HepG2 (cell line): Measurements from ENCODE around the gene ANKRD31. TPM values are rescaled to one million over a fixed set of nuclear protein-coding genes. Genes with fewer than 3 reads are reported as not detected.

Experiments used
- ATAC-seq: fragments of 200-7000 bp; cut with Tn5 transposase; 3 replicates; pipeline ENCODE4 v1.9.1; 2020; ENCODE audit warnings: mild to moderate bottlenecking, moderate library complexity
- BruUV-seq: library from RNA; stranded (reverse); fragments of 400-500 nt; replicated peaks from 2 replicates; lab custom pipeline; 2021; lab: Mats Ljungman, UMichigan
- CTCF ChIA-PET: fragments of 300-600 bp; formaldehyde crosslinking; extraction: SDS; loops from one replicate; lab custom pipeline; 2021; ENCODE audit warnings: low total read pairs, inconsistent platforms, low intra/inter-chr PET ratio; lab: Yijun Ruan, JAX
- POLR2A ChIA-PET: fragments of 350-600 bp; sonication (Branson Sonifier 250); formaldehyde crosslinking; loops from one replicate; lab custom pipeline; 2020; ENCODE audit warnings: antibody characterized with exemption, inconsistent platforms; lab: Yijun Ruan, JAX
- DNase-seq: peaks from one replicate; pipeline ENCODE4 v3.0.0-alpha.2; 2015; ENCODE audit warnings: low spot score
- FAIRE-seq: peaks from 3 replicates; lab custom pipeline; 2011; peaks lifted over from hg19 to GRCh38; lab: Jason Lieb, UNC
- H2AFZ ChIP-seq: one replicate; pipeline ENCODE4 v1.6.1; 2011; ENCODE audit warnings: low read length, inconsistent platforms
- H3K27ac ChIP-seq: fragments of 300-600 bp; 3 replicates; pipeline ENCODE4 v1.8.0; 2011; ENCODE audit warnings: mixed run types, mild to moderate bottlenecking, mixed read lengths, low read length, inconsistent platforms; ENCODE audit not compliant: insufficient read depth; ENCODE audit errors: extremely low read length
- H3K27me3 ChIP-seq, 2 experiments: fragments of 200-600 bp in 1 of 2; 2 replicates in 1 of 2; 3 replicates in 1 of 2; pipeline versions ENCODE4 v1.6.0 to v1.8.0; 2011; ENCODE audit warnings: low read length in 2 of 2, mild to moderate bottlenecking in 2 of 2, moderate library complexity in 2 of 2, inconsistent platforms in 1 of 2; ENCODE audit not compliant: insufficient read depth in 2 of 2, control insufficient read depth in 1 of 2
- H3K36me3 ChIP-seq, 2 experiments: fragments of 200-600 bp in 1 of 2; replicated peaks in 1 of 2; 2 replicates in 1 of 2; 3 replicates in 1 of 2; pipeline versions ENCODE4 v1.5.1 to v1.8.0; 2011; ENCODE audit warnings: low read length in 2 of 2, inconsistent platforms in 1 of 2; ENCODE audit not compliant: insufficient read depth in 2 of 2, control insufficient read depth in 1 of 2
- H3K4me1 ChIP-seq: 2 replicates; pipeline ENCODE4 v1.5.1; 2012; ENCODE audit warnings: low read length, inconsistent platforms; ENCODE audit not compliant: insufficient read depth
- H3K4me2 ChIP-seq: 2 replicates; pipeline ENCODE4 v1.6.0; 2011; ENCODE audit warnings: low read depth, low read length, inconsistent platforms
- H3K4me3 ChIP-seq, 3 experiments: fragments of 200-600 bp in 1 of 3; sonication (generic), shearing (Covaris generic) in 1 of 3; replicated peaks in 1 of 3; 2 replicates each; pipeline ENCODE4 v1.5.1; 2011 to 2016; ENCODE audit warnings: low read length in 3 of 3, inconsistent platforms in 2 of 3, low read depth in 2 of 3, mild to moderate bottlenecking in 2 of 3, control low read depth in 1 of 3, mixed read lengths in 1 of 3; ENCODE audit not compliant: insufficient read depth in 1 of 3
- H3K79me2 ChIP-seq: one replicate; pipeline ENCODE4 v1.6.1; 2011; ENCODE audit warnings: low read length, inconsistent platforms; ENCODE audit not compliant: insufficient read depth
- H3K9ac ChIP-seq: 2 replicates; pipeline ENCODE4 v1.6.0; 2011; ENCODE audit warnings: mild to moderate bottlenecking, low read depth, low read length, inconsistent platforms; ENCODE audit not compliant: insufficient read depth
- H3K9me3 ChIP-seq: 2 replicates; pipeline ENCODE4 v1.5.1; 2012; ENCODE audit warnings: mild to moderate bottlenecking, low read length
- H4K20me1 ChIP-seq: 2 replicates; pipeline ENCODE4 v1.6.0; 2011; ENCODE audit warnings: inconsistent platforms, mild to moderate bottlenecking, low read length, moderate library complexity; ENCODE audit not compliant: insufficient read depth
- AHDC1 ChIP-seq: sonication (generic); formaldehyde crosslinking; IDR thresholded peaks from 2 replicates; pipeline ENCODE4 v1.5.1; 2020; ENCODE audit warnings: mild to moderate bottlenecking, missing genetic modification reagents, borderline replicate concordance
- ATM ChIP-seq: fragments of 450-650 bp; IDR thresholded peaks from 2 replicates; pipeline ENCODE4 v1.7.1; 2017; ENCODE audit warnings: mild to moderate bottlenecking, borderline replicate concordance
- CCAR2 ChIP-seq: fragments of 200-400 bp; formaldehyde crosslinking; optimal IDR thresholded peaks from 2 replicates; pipeline ENCODE3; 2018; ENCODE audit warnings: low read depth, mild to moderate bottlenecking, low read length, moderate library complexity
- CEBPB ChIP-seq: IDR thresholded peaks from 2 replicates; pipeline ENCODE4 v1.6.1; 2011; ENCODE audit warnings: low read depth, low read length, improper control_type of control experiment, borderline replicate concordance
- CENPX ChIP-seq: sonication (generic); formaldehyde crosslinking; IDR thresholded peaks from 2 replicates; pipeline ENCODE4 v1.9.0; 2021; ENCODE audit warnings: mild to moderate bottlenecking, missing genetic modification reagents, moderate library complexity
- FOXA3 ChIP-seq: IDR thresholded peaks from 2 replicates; pipeline ENCODE4 v1.6.1; 2016; ENCODE audit warnings: missing genetic modification reagents, missing compliant biosample characterization
- KLF16 ChIP-seq, 2 experiments: sonication (generic) in 1 of 2; formaldehyde crosslinking in 1 of 2; IDR thresholded peaks; 2 replicates each; pipeline versions ENCODE4 v1.6.1 to v1.8.0; 2016 to 2023; ENCODE audit warnings: missing genetic modification reagents in 2 of 2, missing compliant biosample characterization in 1 of 2
- MTA1 ChIP-seq: sonication (generic); formaldehyde crosslinking; IDR thresholded peaks from 2 replicates; pipeline ENCODE4 v1.4.0; 2020; ENCODE audit warnings: missing genetic modification reagents, mild to moderate bottlenecking, borderline replicate concordance
- PAWR ChIP-seq: sonication (generic); formaldehyde crosslinking; IDR thresholded peaks from 2 replicates; pipeline ENCODE4 v1.4.0; 2020; ENCODE audit warnings: missing genetic modification reagents, mild to moderate bottlenecking, borderline replicate concordance
- ZFP91 ChIP-seq: sonication (generic); formaldehyde crosslinking; IDR thresholded peaks from 2 replicates; pipeline ENCODE4 v1.9.0; 2022; ENCODE audit warnings: missing genetic modification reagents, mild to moderate bottlenecking, borderline replicate concordance
- ZNF121 ChIP-seq: sonication (generic); formaldehyde crosslinking; IDR thresholded peaks from 2 replicates; pipeline ENCODE4 v1.5.0; 2020; ENCODE audit warnings: mild to moderate bottlenecking, missing genetic modification reagents
- ZNF562 ChIP-seq: sonication (generic); formaldehyde crosslinking; IDR thresholded peaks from 2 replicates; pipeline ENCODE4 v1.8.0; 2022; ENCODE audit warnings: missing genetic modification reagents, borderline replicate concordance
- WGBS: methylation state at CpG from one replicate; pipeline ENCODE4 v1.1.6; 2017; ENCODE audit warnings: low lambda C conversion rate; 5-methylcytosine and 5-hydroxymethylcytosine counted together
- in situ Hi-C: cut with HindIII; loops from 2 replicates; pipeline ENCODE4 v1.10.0; 2017; ENCODE audit warnings: low pct_unique_long_range_greater_than_20kb; ENCODE audit not compliant: extremely low pct_ligation_motif_present
- intact Hi-C: fragments of 100-400 bp; cut with micrococcal nuclease; formaldehyde crosslinking; loops from one replicate; pipeline ENCODE4 v1.10.0; 2022; ENCODE audit not compliant: unreplicated experiment
- polyA plus RNA-seq, 8 experiments: library from polyadenylated mRNA; depleted of rRNA in 3 of 8; stranded (reverse) in 7 of 8; unstranded in 1 of 8; fragments of >200 nt; fragmentation: Illumina TruSeq in 4 of 8; extraction: Trizol in 4 of 8; gene quantifications; 2 replicates each; pipeline versions ENCODE4 v1.2.1 to v1.2.3, GENCODE V29; 2011 to 2016; ENCODE audit warnings: low read depth in 4 of 8, missing spikeins in 1 of 8, mixed read lengths in 1 of 8; ENCODE audit not compliant: insufficient read depth in 1 of 8
- total RNA-seq, 5 experiments: library from RNA; depleted of rRNA; stranded (reverse); fragments of >200 nt; fragmentation: Illumina TruSeq; extraction: Trizol; gene quantifications; 2 replicates each; pipeline ENCODE4 v1.2.3, GENCODE V29; 2016; ENCODE audit warnings: low read depth in 1 of 5

Gene ANKRD31
- total and polyA plus RNA-seq, 2 of the 13 experiments (the other 11 are each of a cell fraction or from before 2014, with no cell fraction given): 0.01 to 0.09 TPM

- H3K36me3 ChIP-seq: no peaks in the 10 kb centered on the region
- ATAC-seq: no peak
- no TSS peak for BruUV-seq
- no peaks in the 10 kb centered on the region for H3K79me2 ChIP-seq
- CTCF ChIA-PET: no interaction called here
- H3K4me1 ChIP-seq: peaks cover 12% of the 10 kb centered on the region
- H2AFZ ChIP-seq: no peak overlapping the region
- intact Hi-C loops (loop anchor here (10.0 kb wide), 2 partner anchors 179 to 291 kb away; partner anchors contain the start of gene GCNT4), in situ Hi-C loops (loop anchor here (10.0 kb wide), 1 partner anchor 91 kb away; no protein-coding TSS in a partner anchor)
- H3K9ac ChIP-seq: no peak overlapping the region
- H3K9me3 ChIP-seq: no peaks in the 10 kb centered on the region
- H3K4me2 ChIP-seq: no peak overlapping the region
- no peak for TF ChIP-seq CENPX
- peak; percentile 61; the same call in 1 of the 2 replicates for TF ChIP-seq ZNF121 (CRISPR knock-in tag)
- no peaks in the 10 kb centered on the region for H3K27me3 ChIP-seq
- H3K4me3 ChIP-seq: no peak overlapping the region
- no peaks in the 10 kb centered on the region for H4K20me1 ChIP-seq
- FAIRE-seq: no peak
- no peak for DNase-seq
- POLR2A ChIA-PET: interaction anchor here (0.6 kb wide), 1 partner anchor 96 kb away, joined by 4 read pairs; no protein-coding TSS in a partner anchor
- no peak overlapping the region for H3K27ac ChIP-seq
These were observed 2.4 kb downstream of the ANKRD31 start for GRCh38 chr5:75234251-75234650.

- no peak overlapping the region for H3K27ac ChIP-seq
- DNase-seq (no peak), FAIRE-seq (no peak), ATAC-seq (no peak)
- H3K36me3 ChIP-seq: no peaks in the 10 kb centered on the region
- H3K9ac ChIP-seq: no peak overlapping the region
- 20% methylated on average over 2 of the region's 2 CpGs for WGBS
- no peak overlapping the region for H2AFZ ChIP-seq
- BruUV-seq: no TSS peak
- H3K79me2 ChIP-seq: no peaks in the 10 kb centered on the region
- H3K9me3 ChIP-seq: no peaks in the 10 kb centered on the region
- H3K4me2 ChIP-seq: no peak overlapping the region
- in situ Hi-C loops: no loop called here
- no peaks in the 10 kb centered on the region for H3K4me1 ChIP-seq
- intact Hi-C loops: no loop called here
- ChIA-PET POLR2A (no interaction called here), CTCF (no interaction called here)
- H4K20me1 ChIP-seq: no peaks in the 10 kb centered on the region
- no peak overlapping the region for H3K4me3 ChIP-seq
- no peaks in the 10 kb centered on the region for H3K27me3 ChIP-seq
- TF ChIP-seq ZNF562: no peak
- no peak for TF ChIP-seq MTA1 (CRISPR knock-in tag)
- TF ChIP-seq FOXA3 (CRISPR knock-in tag): no peak
- no peak for TF ChIP-seq KLF16 (CRISPR knock-in tag; IDR thresholded peaks at IDR 0.05)
- TF ChIP-seq CCAR2: no peak
- TF ChIP-seq PAWR (CRISPR knock-in tag): no peak
- no peak for TF ChIP-seq ATM
- TF ChIP-seq ZFP91 (CRISPR knock-in tag): no peak
- no peak for TF ChIP-seq CEBPB
- no peak for TF ChIP-seq AHDC1 (CRISPR knock-in tag)
These were observed 9.8 kb downstream of the ANKRD31 start for GRCh38 chr5:75226916-75227315.
